Ammon's horn (tissue), 1 donor: ENCODE results near the gene MAN1A2.
A peak's percentile ranks its signal among the peaks of the same experiment; 100 is the strongest.
"Not testable (repeated sequence)": the region's sequence is repeated elsewhere in the genome, so short reads cannot be mapped to it uniquely, and the experiment has no call there.

Source experiments
- DNase-seq: peaks from one replicate; pipeline ENCODE4 v3.0.0-alpha.2; 2016; ENCODE audit warnings: low spot score

Gene MAN1A2

DNA sequence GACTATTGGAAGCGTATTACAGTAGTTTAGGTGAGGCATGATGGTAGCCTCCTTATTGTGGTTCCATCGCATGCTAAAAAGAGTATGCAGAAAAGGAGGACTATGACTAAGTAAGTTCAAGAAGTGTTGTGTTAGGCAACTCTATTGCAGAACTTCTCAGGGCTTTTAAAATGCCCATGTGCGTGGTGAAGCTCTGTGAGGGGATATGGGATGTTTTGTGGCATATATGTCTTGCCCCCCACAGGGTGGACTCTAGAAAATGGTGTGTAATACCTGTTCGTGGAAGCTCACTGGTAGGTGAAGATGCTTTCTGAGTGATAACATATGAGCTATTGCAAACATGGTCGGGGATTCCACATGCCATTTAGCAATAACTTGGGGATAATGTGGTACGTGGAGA, 31.7 kb downstream of the MAN1A2 start:
- no peak for DNase-seq

DNA sequence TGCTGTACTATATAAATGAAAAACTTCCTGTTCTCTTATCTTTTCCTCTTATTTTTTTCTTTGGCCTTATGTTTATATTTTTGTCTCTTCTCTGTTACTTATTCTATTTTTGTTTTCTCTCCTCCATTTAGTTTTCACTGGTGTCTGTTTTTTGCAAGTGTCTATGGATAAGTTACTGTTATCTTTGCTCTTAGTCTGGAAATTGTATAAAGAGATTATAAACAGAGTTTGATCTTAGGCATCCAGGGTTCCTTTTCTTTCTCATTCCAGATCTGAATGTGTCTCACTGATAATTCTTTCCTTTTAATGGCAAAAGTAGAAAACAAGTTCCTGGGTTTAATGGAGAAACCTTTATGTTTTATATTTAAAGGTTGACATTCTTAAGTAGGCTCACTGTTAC, 34.5 kb downstream of the MAN1A2 start:
- DNase-seq, result no peak

DNA sequence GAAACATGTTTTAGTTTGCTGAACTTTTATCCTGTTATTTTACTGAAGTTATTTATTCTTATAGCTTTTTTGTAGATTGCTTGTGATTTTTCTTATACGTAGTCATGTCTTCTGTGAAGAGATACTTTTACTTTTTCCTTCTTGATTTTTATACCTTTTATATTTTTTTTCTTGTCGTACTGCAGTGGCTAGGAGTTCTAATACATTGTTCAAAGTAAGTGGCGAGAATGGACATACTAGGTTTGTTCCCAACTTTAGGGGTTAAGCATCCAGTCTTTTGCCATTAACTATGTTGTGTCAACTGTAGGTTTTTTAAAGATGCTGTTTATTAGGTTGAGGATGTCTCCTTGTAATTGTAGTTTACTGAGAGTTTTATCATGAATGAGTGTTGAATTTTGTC, 36.3 kb downstream of the MAN1A2 start:
- DNase-seq, result no peak

DNA sequence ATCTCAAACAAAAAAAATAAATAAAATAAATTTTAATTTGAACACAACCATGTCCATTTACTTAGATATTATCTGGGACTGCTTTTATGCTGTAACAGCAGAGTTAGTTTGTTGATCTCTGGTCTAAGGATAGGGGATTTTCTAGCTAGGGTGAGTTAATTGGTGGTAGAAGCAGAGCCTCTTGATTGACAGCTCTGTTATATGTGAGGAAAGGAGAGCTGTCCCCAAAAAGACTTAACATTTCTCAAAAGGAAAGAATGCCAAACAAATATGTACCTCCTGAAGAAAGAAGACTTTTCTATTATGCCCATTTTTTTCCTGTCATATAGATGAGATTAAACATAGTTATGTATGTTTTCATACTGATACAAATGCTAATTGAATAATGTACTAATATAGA, 37.8 kb downstream of the MAN1A2 start:
- DNase-seq, result no peak

DNA sequence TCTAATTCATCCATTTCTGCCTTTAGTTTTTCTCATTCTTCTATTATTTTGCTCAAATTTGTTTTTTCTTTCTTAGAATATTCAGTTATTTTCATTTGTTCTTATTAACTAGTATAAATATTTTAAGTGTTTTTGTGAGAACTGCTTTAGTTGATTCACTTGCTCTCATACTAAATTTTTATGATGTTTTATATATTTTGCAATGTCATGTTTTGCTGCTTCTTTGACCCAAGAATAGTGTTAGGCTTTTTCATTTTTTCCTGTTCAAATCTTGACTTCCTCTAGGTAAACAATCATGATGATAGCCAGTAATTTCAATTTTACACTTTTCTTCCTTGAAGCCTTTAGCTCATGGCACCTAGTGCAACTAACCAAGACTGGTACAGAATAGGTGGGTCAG, 45.2 kb downstream of the MAN1A2 start:
- DNase-seq, result no peak

DNA sequence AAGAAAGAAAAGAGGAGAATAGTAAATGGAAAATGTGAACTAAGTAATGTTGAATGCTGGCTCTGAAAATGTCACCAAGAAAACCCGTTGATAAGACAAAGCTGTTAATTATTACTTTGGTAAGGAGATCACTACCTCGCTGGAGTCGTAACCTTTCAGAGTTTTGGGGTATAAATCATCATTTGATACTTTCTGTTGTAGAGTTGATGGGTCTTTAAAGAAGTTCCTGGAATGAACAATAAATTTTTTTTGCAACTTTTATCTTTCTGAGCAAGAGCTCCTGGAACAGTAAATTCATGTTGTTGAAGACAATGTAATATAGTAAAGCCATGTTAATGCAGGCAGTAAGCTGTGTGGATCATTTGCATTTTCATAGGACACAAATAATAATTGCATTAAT, 46.2 kb downstream of the MAN1A2 start:
- DNase-seq, result no peak

GRCh38 chr1:117414943-117415342, 47.7 kb downstream of the MAN1A2 start:
- DNase-seq, result no peak

- no peak for DNase-seq
These were observed 48.8 kb downstream of the MAN1A2 start for GRCh38 chr1:117416004-117416403.

GRCh38 chr1:117416546-117417125, 49.4 kb downstream of the MAN1A2 start:
- DNase-seq, result no peak

DNA sequence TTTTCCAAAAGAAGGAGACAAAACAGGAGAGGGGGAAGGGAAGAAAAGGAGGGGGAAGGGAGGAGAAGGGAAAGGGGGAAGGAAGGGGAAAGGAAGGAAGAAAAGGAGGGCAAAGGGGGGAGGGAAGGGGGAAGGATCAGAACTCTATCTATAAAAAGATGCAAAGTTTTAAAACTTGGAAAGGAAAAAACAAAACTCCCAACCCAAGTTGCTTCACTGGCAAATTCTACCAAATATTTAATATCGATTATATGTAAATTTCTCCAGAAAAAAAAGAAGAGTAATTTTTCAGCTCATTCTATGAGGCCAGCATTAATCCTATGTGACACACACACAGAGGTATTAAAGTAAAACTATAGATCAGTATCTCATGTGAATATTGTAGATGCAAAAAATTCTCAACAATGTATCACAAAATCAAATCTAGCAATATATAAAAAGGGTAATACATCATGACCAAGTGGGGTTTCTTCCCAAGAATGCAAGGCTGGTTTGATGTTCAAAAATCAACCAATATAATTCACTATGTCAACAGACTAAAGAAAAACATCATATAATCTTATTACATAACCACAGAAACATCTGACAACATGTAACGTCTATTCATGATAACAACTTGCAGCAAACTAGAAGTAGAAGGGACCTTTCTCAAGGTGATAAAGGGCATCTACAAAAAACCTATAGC, 57.9 kb downstream of the MAN1A2 start:
- no peak for DNase-seq

DNA sequence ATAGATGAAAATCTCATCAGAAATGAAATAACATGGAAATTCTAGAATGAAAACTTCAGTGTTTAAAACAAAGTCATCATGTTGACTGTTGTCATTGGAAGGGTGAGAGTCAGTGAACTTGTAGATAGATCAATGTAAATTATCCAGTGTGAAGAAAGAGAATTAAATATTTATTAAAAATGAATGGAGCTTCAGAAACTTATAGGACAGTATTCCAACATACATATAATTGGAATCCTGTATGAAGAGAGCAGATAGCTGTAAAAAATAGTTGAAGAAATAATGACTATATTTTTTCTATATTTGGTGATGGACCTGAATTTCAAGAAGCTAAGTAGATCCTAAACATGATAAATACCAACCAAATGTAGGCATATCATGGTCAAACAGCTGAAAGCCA, 60.0 kb downstream of the MAN1A2 start:
- no peak for DNase-seq

DNA sequence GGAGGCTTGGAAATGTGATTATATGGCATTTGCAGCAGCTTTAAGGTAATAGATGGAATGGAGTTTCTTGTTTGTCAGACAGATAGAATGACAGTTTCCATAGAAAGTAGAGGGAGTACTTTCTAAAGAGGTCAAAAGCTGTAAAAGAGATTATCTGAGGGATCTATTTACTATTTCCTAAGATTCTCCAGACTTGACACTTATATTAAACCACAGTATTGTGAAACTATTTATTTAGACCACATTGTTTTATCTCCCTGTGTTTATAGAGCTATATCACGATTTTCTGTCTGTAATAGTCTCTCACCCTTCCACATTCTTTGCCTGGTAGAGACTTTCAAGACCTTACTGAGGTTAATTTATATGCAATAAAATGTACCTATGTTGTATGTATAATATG, 66.7 kb downstream of the MAN1A2 start:
- no peak for DNase-seq

GRCh38 chr1:117436513-117436912, 69.3 kb downstream of the MAN1A2 start:
- DNase-seq, result peak; percentile 48

DNA sequence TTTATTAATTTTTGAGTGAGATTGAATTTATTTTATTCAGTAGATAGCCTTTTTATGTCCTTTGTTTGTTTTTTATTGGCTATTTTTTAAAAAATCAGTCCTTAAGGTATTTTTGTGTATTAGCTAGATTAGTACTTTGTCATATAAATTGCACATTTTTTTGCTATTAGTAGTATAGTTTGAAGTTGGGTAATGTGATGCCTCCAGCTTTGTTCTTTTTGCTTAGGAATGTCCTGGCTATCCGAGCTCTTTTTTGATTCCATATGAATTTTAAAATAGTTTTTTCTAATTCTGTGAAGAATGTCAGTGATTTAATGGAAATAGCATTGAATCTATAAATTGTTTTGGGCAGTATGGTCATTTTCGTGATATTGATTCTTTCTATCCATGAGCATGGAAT, 80.4 kb downstream of the MAN1A2 start:
- DNase-seq, result no peak

- DNase-seq, result no peak
These were observed 85.0 kb downstream of the MAN1A2 start for GRCh38 chr1:117452216-117452615.

GRCh38 chr1:117453958-117454357, 86.7 kb downstream of the MAN1A2 start:
- DNase-seq, result no peak

DNA sequence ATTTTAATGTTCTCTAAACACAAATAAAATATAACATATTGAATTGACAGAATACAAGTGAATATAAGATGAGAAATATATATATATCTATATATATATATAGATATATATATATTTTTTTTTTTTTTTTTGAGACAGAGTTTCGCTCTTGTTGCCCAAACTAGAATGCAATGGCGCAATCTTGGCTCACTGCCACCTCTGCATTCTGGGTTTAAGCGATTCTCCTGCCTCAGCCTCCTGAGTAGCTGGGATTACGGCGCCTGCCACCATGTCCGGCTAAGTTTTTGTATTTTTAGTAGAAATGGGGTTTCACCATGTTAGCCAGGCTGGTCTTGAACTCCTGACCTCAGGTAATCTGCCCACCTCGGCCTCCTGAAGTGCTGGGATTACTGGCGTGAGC, 91.2 kb downstream of the MAN1A2 start:
- DNase-seq, result not testable (repeated sequence)

DNA sequence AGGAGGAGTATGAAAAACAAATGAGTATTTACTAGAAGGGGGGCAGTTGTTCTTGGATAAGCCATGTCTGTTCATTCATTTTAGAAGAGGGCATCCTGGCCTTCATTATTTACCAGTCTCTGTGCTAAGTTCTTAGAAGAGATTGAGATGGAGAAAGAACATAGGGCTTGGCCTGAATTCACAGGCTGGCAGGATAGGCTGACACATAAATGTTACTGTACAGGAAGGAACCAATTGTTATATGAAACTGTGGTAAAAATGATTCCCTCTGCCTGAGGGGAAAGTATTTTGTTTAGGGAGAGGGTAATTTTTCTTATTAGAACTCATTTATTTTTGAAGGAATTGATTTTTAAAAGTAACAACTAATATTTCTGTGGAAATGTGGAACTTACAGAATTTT, 99.5 kb downstream of the MAN1A2 start:
- DNase-seq, result no peak

DNA sequence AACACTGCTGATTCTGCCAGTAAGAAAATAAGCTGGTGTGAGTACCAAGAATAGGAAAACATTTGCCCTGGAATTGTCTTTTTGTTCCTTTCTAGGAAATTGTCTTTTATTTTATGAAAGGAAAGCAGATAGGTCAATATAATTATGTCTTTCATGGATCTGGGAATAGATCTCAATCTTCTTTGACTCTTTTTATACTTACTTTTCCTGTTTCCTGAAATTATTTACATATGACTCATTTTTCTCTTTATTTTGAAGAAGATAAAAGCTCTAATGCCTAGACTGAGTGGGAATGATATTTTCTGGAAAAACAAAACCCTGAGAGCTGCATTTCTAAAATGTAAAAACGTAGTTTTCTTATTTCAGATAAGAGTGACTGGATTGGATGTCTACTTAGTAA, 100.1 kb downstream of the MAN1A2 start:
- DNase-seq, result no peak

DNA sequence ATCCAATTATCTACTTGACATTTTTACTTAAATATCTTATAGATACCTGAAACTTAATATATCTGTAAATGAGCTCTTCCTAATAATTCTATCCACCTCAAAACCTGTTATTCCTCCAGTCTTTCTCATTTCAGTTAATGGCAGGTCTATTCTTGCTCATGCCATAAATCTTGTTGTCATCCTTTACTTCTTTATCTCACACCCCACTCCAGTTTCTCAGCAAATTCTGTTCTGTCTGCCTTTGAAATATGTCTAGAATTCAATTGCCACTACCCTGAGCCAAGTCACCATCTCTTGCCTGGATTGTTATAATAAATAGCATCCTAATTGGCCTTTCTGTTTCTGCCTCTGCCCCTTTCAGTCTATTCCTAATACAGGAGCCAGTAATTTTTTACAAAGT, 105.8 kb downstream of the MAN1A2 start:
- DNase-seq, result no peak

DNA sequence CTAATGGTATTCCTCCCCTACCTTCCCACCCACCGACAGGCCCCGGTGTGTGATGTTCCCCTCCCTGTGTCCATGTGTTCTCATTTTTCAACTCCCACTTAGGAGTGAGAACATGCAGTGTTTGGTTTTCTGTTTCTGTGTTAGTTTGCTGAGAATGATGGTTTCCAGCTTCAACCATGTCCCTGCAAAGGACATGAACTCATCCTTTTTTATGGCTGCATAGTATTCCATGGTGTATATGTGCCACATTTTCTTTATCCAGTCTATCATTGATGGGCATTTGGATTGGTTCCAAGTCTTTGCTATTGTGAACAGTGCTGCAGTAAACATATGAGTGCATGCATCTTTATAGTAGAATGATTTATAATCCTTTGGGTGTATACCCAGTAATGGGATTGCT, 108.2 kb downstream of the MAN1A2 start:
- not testable (repeated sequence) for DNase-seq

- no peak for DNase-seq
These were observed 111.8 kb downstream of the MAN1A2 start for GRCh38 chr1:117479086-117479485.

DNA sequence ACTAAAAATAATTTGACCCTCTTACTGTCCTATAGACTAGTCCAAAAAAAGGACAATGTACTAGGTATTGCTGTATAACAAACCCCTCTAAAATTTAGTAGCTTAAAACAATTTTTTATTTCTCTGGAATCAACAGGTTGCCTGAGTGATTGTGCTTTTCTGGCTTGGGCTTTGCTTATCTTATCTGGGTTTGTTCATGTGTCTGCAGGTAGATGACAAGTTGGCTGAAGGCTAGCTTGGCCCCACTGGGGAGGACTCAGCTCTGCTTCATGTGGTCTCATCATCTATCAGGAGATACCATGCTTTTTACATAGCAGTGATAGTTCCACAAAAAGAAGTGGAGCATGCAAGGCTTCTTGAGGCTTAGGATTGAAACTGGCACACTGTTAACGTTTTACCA, 114.2 kb downstream of the MAN1A2 start:
- DNase-seq, result no peak

DNA sequence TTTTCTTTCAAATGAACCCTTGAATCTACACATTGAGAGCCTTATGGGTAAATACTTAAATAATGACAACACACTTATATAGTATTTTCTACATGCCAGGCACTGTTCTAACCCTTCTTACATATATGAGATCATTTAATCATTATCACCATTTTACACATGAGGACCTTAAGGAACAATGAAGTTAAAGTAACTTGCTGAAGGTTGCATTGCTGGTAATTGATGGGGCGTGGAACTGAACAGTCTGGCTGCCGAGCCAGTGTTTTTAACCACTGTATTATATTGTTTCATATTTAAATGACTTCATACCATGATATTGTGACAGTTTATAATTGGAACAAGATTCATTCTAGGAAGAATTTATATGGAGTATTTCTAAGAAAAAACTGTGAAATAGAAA, 126.7 kb downstream of the MAN1A2 start:
- no peak for DNase-seq
